Activated CD4-positive, alpha-beta memory T cell treated with anti-CD3 and anti-CD28 coated beads, Interleukin-2, amount 10 ng/mL, durations not matched to agents 7 days and 5 days (primary cell): ENCODE data around the gene ENKUR. TPM values are rescaled to one million over a fixed set of nuclear protein-coding genes. Genes with fewer than 3 reads are reported as not detected.

Experiments used
- CTCF ChIA-PET: fragments of 350-600 bp; sonication (Branson Sonifier 250); formaldehyde crosslinking; loops from one replicate; lab custom pipeline; 2021; ENCODE audit warnings: antibody characterized with exemption, inconsistent platforms; lab: Charles Lee
- POLR2A ChIA-PET: fragments of 350-600 bp; sonication (Branson Sonifier 250); formaldehyde crosslinking; loops from one replicate; lab custom pipeline; 2021; ENCODE audit warnings: antibody characterized with exemption; lab: Charles Lee
- DNase-seq: peaks from one replicate; pipeline ENCODE4 v3.0.0-alpha.2; 2020
- H3K27ac Mint-ChIP-seq: one replicate; pipeline ENCODE4 v1.8.0; 2021; ENCODE audit warnings: mild to moderate bottlenecking, mixed read lengths
- H3K27me3 Mint-ChIP-seq: one replicate; pipeline ENCODE4 v1.8.0; 2021; ENCODE audit warnings: mixed read lengths
- H3K36me3 Mint-ChIP-seq: one replicate; pipeline ENCODE4 v1.8.0; 2021; ENCODE audit warnings: low read depth, mixed read lengths
- H3K4me1 Mint-ChIP-seq: one replicate; pipeline ENCODE4 v1.8.0; 2021; ENCODE audit warnings: mixed read lengths
- H3K4me3 Mint-ChIP-seq: one replicate; pipeline ENCODE4 v1.8.0; 2021; ENCODE audit warnings: mild to moderate bottlenecking, mixed read lengths
- H3K9me3 Mint-ChIP-seq: one replicate; pipeline ENCODE4 v1.8.0; 2021; ENCODE audit warnings: mixed read lengths
- total RNA-seq, 2 experiments: library from RNA; stranded (reverse); gene quantifications; one replicate each; pipeline ENCODE4 v1.2.3, GENCODE V29; 2021

ENKUR gene
- total RNA-seq, 2 experiments from 2014 or later, result not detected

DNA sequence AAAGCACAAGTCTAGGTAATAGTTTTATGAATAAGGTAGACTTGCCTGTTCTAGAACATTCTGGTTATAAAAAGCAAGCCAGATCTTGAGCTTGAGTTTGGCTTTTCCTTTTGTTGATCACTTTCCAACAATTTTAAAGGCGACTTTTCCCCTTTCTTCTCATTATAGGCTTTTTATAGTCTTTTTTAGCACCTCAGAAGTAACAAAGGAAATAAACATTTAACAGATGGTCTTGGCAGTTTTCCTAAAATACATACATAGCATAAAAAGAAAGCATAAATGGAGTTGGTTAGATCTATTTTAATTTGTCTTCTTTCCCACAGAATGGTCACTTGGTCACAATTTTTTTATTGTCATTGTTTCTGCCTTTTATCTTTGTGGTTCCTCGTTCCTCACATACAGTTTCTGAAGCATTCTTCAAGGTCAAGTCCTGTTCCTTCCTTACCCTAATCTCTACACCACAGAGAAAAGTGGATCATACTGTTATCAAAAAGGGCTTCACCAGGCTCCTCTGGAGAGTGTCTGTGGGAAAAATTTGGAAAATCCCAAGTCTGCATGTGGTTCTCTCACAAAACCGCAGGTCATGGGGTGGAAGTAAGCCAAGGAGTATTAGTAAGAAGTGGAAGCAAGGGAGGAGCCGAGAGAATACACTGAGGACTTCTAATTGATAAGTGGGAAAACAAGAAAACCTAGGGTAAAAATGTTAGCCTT lies 31.8 kb upstream of the ENKUR start:
- Mint-ChIP-seq H3K4me1 (no peaks in the 10 kb centered on the region), H3K9me3 (no peaks in the 10 kb centered on the region), H3K4me3 (no peak overlapping the region), H3K27me3 (peaks cover 24% of the 10 kb centered on the region), H3K36me3 (no peaks in the 10 kb centered on the region), H3K27ac (no peak overlapping the region)
- ChIA-PET CTCF (no interaction called here), POLR2A (no interaction called here)
- no peak for DNase-seq

DNA sequence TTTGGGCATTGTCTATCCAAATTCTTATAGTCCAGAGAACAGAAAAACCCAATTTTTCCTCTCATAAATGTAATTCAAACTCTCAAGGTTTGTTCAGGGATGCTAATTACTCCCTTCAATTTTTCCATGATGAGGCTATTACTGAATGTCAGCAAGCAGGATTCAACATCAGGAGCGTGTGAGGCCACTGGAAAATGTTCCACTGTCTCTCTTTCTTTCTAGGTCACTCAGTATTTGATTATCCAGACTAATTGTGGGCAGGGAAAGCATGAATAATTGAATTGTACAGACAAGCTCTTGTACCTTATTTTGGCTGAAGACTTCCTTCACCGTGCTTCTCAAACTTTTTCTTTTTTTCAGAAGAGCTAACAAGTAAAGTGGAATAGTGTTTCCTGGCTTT lies 31.1 kb upstream of the ENKUR start:
- Mint-ChIP-seq H3K27ac (no peak overlapping the region), H3K9me3 (no peaks in the 10 kb centered on the region), H3K4me1 (no peaks in the 10 kb centered on the region), H3K4me3 (no peak overlapping the region), H3K27me3 (peaks cover 24% of the 10 kb centered on the region), H3K36me3 (no peaks in the 10 kb centered on the region)
- CTCF ChIA-PET, result no interaction called here
- no peak for DNase-seq
- POLR2A ChIA-PET, result no interaction called here

DNA sequence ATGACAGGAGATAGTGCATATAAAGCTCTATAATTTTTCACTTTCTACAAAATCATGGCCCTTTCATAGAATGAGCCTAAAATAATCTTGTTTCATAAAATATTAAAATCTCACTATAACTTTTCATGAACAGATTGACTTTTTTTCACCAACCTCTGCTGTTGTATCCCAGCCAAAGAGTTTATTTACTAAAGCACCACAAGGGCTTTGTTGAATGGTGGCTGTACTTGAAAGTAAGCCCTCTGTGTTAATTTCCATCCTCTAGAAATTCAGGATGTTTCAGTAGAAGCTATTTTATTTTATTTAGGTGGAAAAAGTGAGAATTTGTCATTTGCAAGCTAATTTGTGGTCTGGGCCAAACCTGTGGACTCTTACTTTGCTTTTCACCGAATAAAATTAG lies 30.7 kb upstream of the ENKUR start:
- ChIA-PET POLR2A (no interaction called here), CTCF (no interaction called here)
- no peak for DNase-seq
- Mint-ChIP-seq H3K27me3 (peaks cover 24% of the 10 kb centered on the region), H3K27ac (no peak overlapping the region), H3K36me3 (no peaks in the 10 kb centered on the region), H3K4me1 (no peaks in the 10 kb centered on the region), H3K4me3 (no peak overlapping the region), H3K9me3 (no peaks in the 10 kb centered on the region)

DNA sequence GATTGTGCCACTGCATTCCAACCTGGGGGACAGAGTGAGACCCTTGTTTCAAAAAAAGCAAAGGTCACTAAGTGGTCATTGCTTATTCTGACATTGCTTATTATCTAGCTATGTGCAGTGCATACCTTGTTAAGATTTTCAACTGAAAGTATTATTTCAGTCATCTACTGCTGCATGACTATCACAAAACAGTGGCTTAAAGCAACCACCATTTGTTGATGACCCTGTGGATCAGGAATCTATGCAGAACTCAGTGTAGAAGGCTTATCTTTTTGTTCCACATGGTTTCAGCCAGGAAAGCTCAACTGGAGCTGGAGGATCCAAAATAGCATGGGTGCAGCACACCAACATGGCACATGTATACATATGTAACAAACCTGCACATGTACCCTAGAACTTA lies 23.6 kb upstream of the ENKUR start:
- peaks cover 26% of the 10 kb centered on the region for H3K27me3 Mint-ChIP-seq
- no peak overlapping the region for H3K27ac Mint-ChIP-seq
- no peaks in the 10 kb centered on the region for H3K4me1 Mint-ChIP-seq
- DNase-seq, result no peak
- POLR2A ChIA-PET, result no interaction called here
- no peak overlapping the region for H3K4me3 Mint-ChIP-seq
- CTCF ChIA-PET, result interaction anchor here (0.7 kb wide), 1 partner anchor 193 kb away, joined by 3 read pairs; no protein-coding TSS in a partner anchor
- H3K36me3 Mint-ChIP-seq, result no peaks in the 10 kb centered on the region
- no peaks in the 10 kb centered on the region for H3K9me3 Mint-ChIP-seq

DNA sequence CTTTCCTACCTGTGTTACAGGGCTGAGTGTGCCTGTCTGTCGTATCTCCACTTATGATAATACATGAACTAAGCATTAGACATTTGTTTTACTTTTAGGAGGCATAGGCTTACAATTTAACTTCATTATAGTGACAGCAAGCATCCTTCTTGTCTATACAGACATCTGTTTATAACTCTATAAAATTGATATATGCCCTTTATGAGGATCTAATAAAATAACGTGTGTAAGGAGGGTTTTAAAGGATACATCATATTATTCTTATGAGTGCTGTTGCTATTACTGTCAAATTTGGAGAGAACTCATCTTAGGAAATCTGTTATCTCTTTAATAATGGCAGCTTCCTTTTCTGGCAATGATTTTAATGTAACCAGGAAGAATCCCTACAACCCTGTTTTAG lies 22.4 kb upstream of the ENKUR start:
- CTCF ChIA-PET, result no interaction called here

DNA sequence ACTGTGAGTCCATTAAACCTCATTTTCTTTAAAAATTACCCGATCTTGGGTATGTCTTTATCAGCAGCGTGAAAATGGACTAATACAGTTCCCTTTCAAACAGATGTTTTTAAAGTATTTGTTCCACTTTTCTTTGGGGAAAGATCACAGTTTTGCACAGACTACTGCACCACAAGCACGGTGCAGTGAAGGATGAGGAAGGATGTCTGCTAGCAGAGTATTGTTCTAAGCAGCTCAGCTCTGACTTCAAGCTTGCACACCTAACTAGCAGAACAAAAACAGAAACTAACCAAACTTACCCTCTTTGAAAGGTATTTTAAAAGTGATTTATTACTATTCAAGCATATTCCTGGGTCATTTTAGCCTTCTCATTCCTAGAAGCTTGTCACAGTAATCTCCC lies 20.4 kb upstream of the ENKUR start:
- no peaks in the 10 kb centered on the region for H3K36me3 Mint-ChIP-seq
- H3K27me3 Mint-ChIP-seq, result peaks cover 27% of the 10 kb centered on the region
- no peak for DNase-seq
- H3K4me1 Mint-ChIP-seq, result no peaks in the 10 kb centered on the region
- no peaks in the 10 kb centered on the region for H3K9me3 Mint-ChIP-seq
- H3K4me3 Mint-ChIP-seq, result no peak overlapping the region
- no peak overlapping the region for H3K27ac Mint-ChIP-seq
- ChIA-PET CTCF (no interaction called here), POLR2A (no interaction called here)

More for the DNA sequence above, 22.4 kb upstream of the ENKUR start:
- Mint-ChIP-seq H3K4me3 (no peak overlapping the region), H3K27me3 (peaks cover 27% of the 10 kb centered on the region), H3K27ac (no peak overlapping the region), H3K36me3 (no peaks in the 10 kb centered on the region), H3K9me3 (no peaks in the 10 kb centered on the region), H3K4me1 (no peaks in the 10 kb centered on the region)
- POLR2A ChIA-PET, result no interaction called here
- no peak for DNase-seq

DNA sequence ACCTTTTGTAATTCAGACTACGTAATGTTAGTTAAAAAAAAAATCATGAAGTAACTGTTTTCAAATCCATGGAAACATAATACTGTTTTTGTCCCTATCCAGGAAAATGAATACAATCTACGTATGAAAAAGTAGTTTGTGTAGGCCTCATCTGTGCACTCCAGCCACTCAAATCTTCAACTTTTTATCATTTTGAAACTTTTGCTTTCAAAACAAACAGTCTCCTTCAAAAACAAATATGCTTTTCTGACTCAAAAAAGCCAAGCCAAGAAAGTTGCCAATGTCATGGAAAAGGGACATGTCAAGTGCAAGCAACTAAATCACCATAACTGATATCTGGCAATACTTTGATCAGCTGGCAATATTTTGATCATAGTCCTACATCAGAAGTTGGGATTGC lies 13.6 kb upstream of the ENKUR start:
- Mint-ChIP-seq H3K9me3 (no peaks in the 10 kb centered on the region), H3K27me3 (peaks cover 2% of the 10 kb centered on the region), H3K36me3 (no peaks in the 10 kb centered on the region), H3K4me1 (no peaks in the 10 kb centered on the region), H3K4me3 (no peak overlapping the region), H3K27ac (no peak overlapping the region)
- POLR2A ChIA-PET, result no interaction called here
- CTCF ChIA-PET, result no interaction called here
- no peak for DNase-seq

DNA sequence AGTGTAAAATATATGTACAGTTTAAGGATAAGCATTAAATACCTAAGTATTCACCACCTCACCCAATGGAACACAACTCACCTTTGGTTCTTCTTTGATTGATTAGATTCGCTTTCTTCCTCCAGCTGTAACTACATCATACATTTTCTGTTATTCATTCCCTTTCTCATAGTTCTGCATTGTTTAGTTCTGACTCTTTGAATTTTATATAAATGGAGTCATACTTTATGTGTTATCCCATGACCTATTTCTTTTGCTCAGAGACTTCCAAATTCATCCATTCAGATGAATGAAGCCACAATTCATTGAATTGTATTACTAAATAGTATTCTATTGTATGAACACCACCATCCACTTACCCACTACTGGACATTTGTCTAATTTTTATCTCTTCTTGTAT lies 12.8 kb upstream of the ENKUR start:
- ChIA-PET CTCF (no interaction called here), POLR2A (no interaction called here)
- no peaks in the 10 kb centered on the region for H3K27me3 Mint-ChIP-seq
- no peak for DNase-seq
- no peaks in the 10 kb centered on the region for H3K9me3 Mint-ChIP-seq
- no peaks in the 10 kb centered on the region for H3K36me3 Mint-ChIP-seq
- H3K4me1 Mint-ChIP-seq, result no peaks in the 10 kb centered on the region
- H3K27ac Mint-ChIP-seq, result no peak overlapping the region
- H3K4me3 Mint-ChIP-seq, result no peak overlapping the region

DNA sequence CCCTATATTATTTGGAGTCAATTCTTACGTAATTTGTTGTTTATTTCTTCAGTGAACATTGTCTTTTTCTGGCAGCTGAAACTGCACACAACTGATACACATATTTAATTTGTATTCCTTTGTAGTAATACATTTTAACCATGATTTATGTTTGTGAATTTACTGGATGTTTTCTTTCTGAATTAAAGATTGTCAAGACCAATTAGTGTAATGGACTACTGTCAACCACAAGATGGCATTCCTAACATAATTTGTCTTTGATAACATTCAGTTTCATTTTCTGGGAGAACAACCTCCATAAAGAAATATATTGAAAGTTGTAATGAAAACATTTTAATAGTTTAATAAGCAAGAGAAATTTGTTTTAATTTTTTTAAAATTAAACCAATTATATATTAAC lies 10.5 kb upstream of the ENKUR start:
- POLR2A ChIA-PET, result no interaction called here

DNA sequence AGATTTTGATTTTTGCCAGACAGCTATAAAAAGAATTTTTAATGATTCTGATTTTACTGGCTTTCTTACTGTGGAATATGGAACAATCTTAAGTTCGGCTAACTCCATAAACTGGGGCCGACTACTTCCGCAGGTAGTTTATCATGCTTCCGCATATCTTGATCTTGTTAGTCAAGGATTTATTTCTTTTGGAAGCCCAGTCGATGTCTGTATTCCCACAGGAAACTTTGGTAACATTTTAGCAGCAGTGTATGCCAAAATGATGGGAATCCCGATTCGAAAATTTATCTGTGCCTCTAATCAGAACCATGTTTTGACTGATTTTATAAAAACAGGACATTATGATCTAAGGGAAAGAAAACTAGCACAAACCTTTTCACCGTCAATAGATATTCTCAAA lies 8.6 kb upstream of the ENKUR start:
- no peak for DNase-seq
- H3K4me1 Mint-ChIP-seq, result no peaks in the 10 kb centered on the region
- no peaks in the 10 kb centered on the region for H3K27me3 Mint-ChIP-seq
- no peak overlapping the region for H3K27ac Mint-ChIP-seq
- ChIA-PET POLR2A (interaction anchor here (1.1 kb wide), 1 partner anchor 300 kb away, joined by 3 read pairs; no protein-coding TSS in a partner anchor), CTCF (no interaction called here)
- H3K4me3 Mint-ChIP-seq, result no peak overlapping the region
- no peaks in the 10 kb centered on the region for H3K9me3 Mint-ChIP-seq
- no peaks in the 10 kb centered on the region for H3K36me3 Mint-ChIP-seq

More for the DNA sequence above, 10.5 kb upstream of the ENKUR start:
- Mint-ChIP-seq H3K4me1 (no peaks in the 10 kb centered on the region), H3K4me3 (no peak overlapping the region), H3K27ac (no peak overlapping the region), H3K27me3 (no peaks in the 10 kb centered on the region), H3K36me3 (no peaks in the 10 kb centered on the region), H3K9me3 (no peaks in the 10 kb centered on the region)
- DNase-seq, result no peak
- CTCF ChIA-PET, result no interaction called here

DNA sequence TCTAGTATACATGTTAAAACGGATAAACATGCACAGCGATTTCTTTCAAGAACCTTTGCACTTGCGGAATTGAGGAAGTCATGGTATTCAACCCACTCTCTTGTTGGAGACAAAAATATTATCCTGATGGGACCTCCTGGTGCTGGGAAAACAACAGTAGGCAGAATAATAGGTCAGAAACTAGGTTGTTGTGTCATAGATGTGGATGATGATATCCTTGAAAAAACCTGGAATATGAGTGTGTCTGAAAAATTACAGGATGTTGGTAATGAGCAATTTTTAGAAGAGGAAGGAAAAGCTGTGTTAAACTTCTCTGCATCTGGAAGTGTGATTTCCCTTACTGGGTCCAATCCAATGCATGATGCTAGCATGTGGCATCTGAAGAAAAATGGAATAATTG lies 7.3 kb upstream of the ENKUR start:
- peaks cover 2% of the 10 kb centered on the region for H3K4me1 Mint-ChIP-seq
- no peak overlapping the region for H3K27ac Mint-ChIP-seq
- DNase-seq, result no peak
- no peak overlapping the region for H3K4me3 Mint-ChIP-seq
- no peaks in the 10 kb centered on the region for H3K27me3 Mint-ChIP-seq
- POLR2A ChIA-PET, result no interaction called here
- no peaks in the 10 kb centered on the region for H3K36me3 Mint-ChIP-seq
- CTCF ChIA-PET, result no interaction called here
- no peaks in the 10 kb centered on the region for H3K9me3 Mint-ChIP-seq

DNA sequence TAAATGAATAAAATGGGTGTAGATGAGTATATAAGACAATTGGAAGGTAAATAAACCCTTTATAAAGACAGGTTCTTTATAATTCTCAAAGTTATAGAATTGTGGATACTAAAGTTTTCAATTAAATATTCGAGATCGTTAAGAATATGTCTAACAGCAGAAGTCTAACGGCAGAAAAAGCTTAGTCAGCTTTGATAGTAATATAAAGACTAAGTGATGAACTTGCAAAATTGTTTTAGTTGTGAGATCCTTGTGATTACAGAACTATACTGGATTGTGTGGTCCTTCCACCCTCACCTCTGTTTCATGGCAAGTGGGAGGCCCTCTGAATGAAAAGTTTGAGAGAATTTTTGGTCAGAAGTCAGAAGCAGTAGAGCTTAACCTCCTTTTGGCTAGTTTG lies 2.7 kb upstream of the ENKUR start:
- no peak overlapping the region for H3K27ac Mint-ChIP-seq
- H3K27me3 Mint-ChIP-seq, result no peaks in the 10 kb centered on the region
- H3K36me3 Mint-ChIP-seq, result no peaks in the 10 kb centered on the region
- POLR2A ChIA-PET, result no interaction called here
- DNase-seq, result no peak
- H3K4me1 Mint-ChIP-seq, result peaks cover 24% of the 10 kb centered on the region
- H3K9me3 Mint-ChIP-seq, result no peaks in the 10 kb centered on the region
- CTCF ChIA-PET, result no interaction called here
- H3K4me3 Mint-ChIP-seq, result no peak overlapping the region

DNA sequence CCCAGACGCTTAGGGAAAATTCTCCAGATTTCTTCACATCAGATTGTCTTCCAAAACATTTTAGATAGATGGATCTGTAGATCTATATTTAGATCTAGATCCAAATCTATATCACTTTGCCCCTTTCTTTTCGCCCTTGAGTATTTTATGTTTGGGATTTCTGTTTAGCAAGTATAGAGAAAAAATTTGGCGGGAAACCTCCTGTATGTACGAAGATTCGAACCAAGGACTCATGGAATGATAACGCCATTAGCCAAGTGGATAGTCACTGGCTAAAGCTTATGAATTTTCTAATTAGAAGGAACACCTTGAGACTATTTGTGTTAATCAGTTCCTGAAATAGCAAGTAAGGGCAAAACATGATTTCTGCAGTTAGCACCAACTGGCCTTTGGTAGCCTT lies 1.7 kb upstream of the ENKUR start:
- H3K9me3 Mint-ChIP-seq, result no peaks in the 10 kb centered on the region
- peaks cover 24% of the 10 kb centered on the region for H3K4me1 Mint-ChIP-seq
- ChIA-PET POLR2A (no interaction called here), CTCF (no interaction called here)
- no peak for DNase-seq
- H3K4me3 Mint-ChIP-seq, result peak overlapping the region; percentile 78
- H3K36me3 Mint-ChIP-seq, result no peaks in the 10 kb centered on the region
- H3K27me3 Mint-ChIP-seq, result no peaks in the 10 kb centered on the region
- H3K27ac Mint-ChIP-seq, result no peak overlapping the region

DNA sequence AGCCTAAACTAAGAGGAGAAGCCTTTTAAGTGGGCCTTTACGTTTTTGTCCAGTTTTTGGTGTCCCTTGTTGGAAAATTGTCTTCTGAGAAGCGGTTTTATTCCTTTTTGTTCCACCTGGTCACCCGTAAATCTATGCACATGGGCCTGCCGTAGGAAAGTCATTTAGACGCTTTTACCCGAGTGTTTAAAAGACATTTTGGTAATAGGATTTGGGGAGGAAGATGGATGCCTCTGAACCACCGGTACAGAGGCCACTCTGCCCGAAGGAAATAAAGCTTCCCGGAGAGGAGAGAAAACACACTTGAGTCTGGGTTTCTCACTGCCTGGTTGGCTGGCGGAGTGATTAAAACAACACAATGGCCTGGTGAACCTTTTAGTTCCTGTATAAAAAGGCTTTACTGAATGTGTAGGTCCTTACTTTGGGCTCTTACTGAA lies 1.2 kb upstream of the ENKUR start:
- Mint-ChIP-seq H3K36me3 (no peaks in the 10 kb centered on the region), H3K4me3 (peak overlapping the region; percentile 78), H3K9me3 (no peaks in the 10 kb centered on the region), H3K4me1 (peaks cover 24% of the 10 kb centered on the region), H3K27ac (peak overlapping the region; percentile 77), H3K27me3 (no peaks in the 10 kb centered on the region)
- ChIA-PET POLR2A (interaction anchor here (1.4 kb wide), 1 partner anchor 294 kb away, joined by 9 read pairs; the partner anchor contains the start of gene ARHGAP21), CTCF (no interaction called here)
- no peak for DNase-seq
